ENCODE data around the gene PURA. TPM values are rescaled to one million over a fixed set of nuclear protein-coding genes. Genes with fewer than 3 reads are reported as not detected.
"Not testable (repeated sequence)": the region's sequence is repeated elsewhere in the genome, so short reads cannot be mapped to it uniquely, and the experiment has no call there.

Gene PURA
- total RNA-seq, 2 donors from 2014 or later = 9.0 to 10.3 TPM

GRCh38 chr5:140148508-140148907, 34.6 kb downstream of the PURA start:
- DNase-seq (no peak), ATAC-seq (no peak)

GRCh38 chr5:140150201-140150600, 36.3 kb downstream of the PURA start:
- H3K9me3 ChIP-seq (ENCODE audit: control insufficient read depth, low read length, poor library complexity, severe bottlenecking) = no peaks in the 10 kb centered on the region
- no peak for ATAC-seq
- Mint-ChIP-seq H3K27me3 (peaks cover 4% of the 10 kb centered on the region), H3K4me3 (no peak overlapping the region), H3K36me3 (ENCODE audit: low read depth) (no peaks in the 10 kb centered on the region), H3K4me1 (peaks cover 8% of the 10 kb centered on the region), H3K27ac (peak overlapping the region; percentile 27)
- no peak for DNase-seq

More at GRCh38 chr5:140148508-140148907, 34.6 kb downstream of the PURA start:
- Mint-ChIP-seq H3K4me1 (peaks cover 18% of the 10 kb centered on the region), H3K36me3 (ENCODE audit: low read depth) (no peaks in the 10 kb centered on the region), H3K4me3 (no peak overlapping the region), H3K27ac (no peak overlapping the region), H3K27me3 (peaks cover 7% of the 10 kb centered on the region)
- no peaks in the 10 kb centered on the region for H3K9me3 ChIP-seq (ENCODE audit: control insufficient read depth, low read length, poor library complexity, severe bottlenecking)

GRCh38 chr5:140151144-140152021, 37.5 kb downstream of the PURA start:
- no peaks in the 10 kb centered on the region for H3K9me3 ChIP-seq (ENCODE audit: control insufficient read depth, low read length, poor library complexity, severe bottlenecking)
- Mint-ChIP-seq H3K4me3 (no peak overlapping the region), H3K27ac (peak overlapping the region; percentile 72), H3K27me3 (no peaks in the 10 kb centered on the region), H3K36me3 (ENCODE audit: low read depth) (no peaks in the 10 kb centered on the region), H3K4me1 (peaks cover 4% of the 10 kb centered on the region)
- no peak for DNase-seq
- no peak for ATAC-seq

GRCh38 chr5:140152022-140152999, 38.4 kb downstream of the PURA start:
- no peaks in the 10 kb centered on the region for H3K27me3 Mint-ChIP-seq
- no peak for ATAC-seq
- no peaks in the 10 kb centered on the region for H3K36me3 Mint-ChIP-seq (ENCODE audit: low read depth)
- peaks cover 10% of the 10 kb centered on the region for H3K4me1 Mint-ChIP-seq
- DNase-seq = no peak
- peak overlapping the region; percentile 72 for H3K27ac Mint-ChIP-seq
- no peaks in the 10 kb centered on the region for H3K9me3 ChIP-seq (ENCODE audit: control insufficient read depth, low read length, poor library complexity, severe bottlenecking)
- no peak overlapping the region for H3K4me3 Mint-ChIP-seq

GRCh38 chr5:140153255-140153654, 39.3 kb downstream of the PURA start:
- Mint-ChIP-seq H3K27me3 (no peaks in the 10 kb centered on the region), H3K4me1 (peaks cover 10% of the 10 kb centered on the region), H3K27ac (no peak overlapping the region), H3K36me3 (ENCODE audit: low read depth) (no peaks in the 10 kb centered on the region), H3K4me3 (no peak overlapping the region)
- ATAC-seq (no peak), DNase-seq (no peak)
- no peaks in the 10 kb centered on the region for H3K9me3 ChIP-seq (ENCODE audit: control insufficient read depth, low read length, poor library complexity, severe bottlenecking)

GRCh38 chr5:140153905-140154304, 40.0 kb downstream of the PURA start:
- H3K9me3 ChIP-seq (ENCODE audit: control insufficient read depth, low read length, poor library complexity, severe bottlenecking) = no peaks in the 10 kb centered on the region
- Mint-ChIP-seq H3K4me3 (no peak overlapping the region), H3K27me3 (no peaks in the 10 kb centered on the region), H3K27ac (peak overlapping the region; percentile 70), H3K4me1 (peaks cover 10% of the 10 kb centered on the region), H3K36me3 (ENCODE audit: low read depth) (no peaks in the 10 kb centered on the region)
- ATAC-seq = no peak
- DNase-seq = no peak

GRCh38 chr5:140154710-140155381, 40.9 kb downstream of the PURA start:
- peaks cover 13% of the 10 kb centered on the region for H3K4me1 Mint-ChIP-seq
- not testable (repeated sequence) for H3K27me3 Mint-ChIP-seq

GRCh38 chr5:140157032-140157781, 43.3 kb downstream of the PURA start:
- peak; percentile 100 for ATAC-seq
- H3K9me3 ChIP-seq (ENCODE audit: control insufficient read depth, low read length, poor library complexity, severe bottlenecking) = no peaks in the 10 kb centered on the region
- peak; percentile 70 to 86 (median 75) for DNase-seq
- Mint-ChIP-seq H3K27me3 (no peaks in the 10 kb centered on the region), H3K4me1 (peaks cover 9% of the 10 kb centered on the region), H3K36me3 (ENCODE audit: low read depth) (peaks cover 3% of the 10 kb centered on the region), H3K4me3 (peak overlapping the region; percentile 71), H3K27ac (peak overlapping the region; percentile 65)

More at GRCh38 chr5:140154710-140155381, 40.9 kb downstream of the PURA start:
- H3K4me3 Mint-ChIP-seq; H3K9me3 ChIP-seq (ENCODE audit: control insufficient read depth, low read length, poor library complexity, severe bottlenecking); DNase-seq; H3K36me3 Mint-ChIP-seq (ENCODE audit: low read depth); ATAC-seq: not testable (repeated sequence)
- peak overlapping the region; percentile 70 for H3K27ac Mint-ChIP-seq

GRCh38 chr5:140159014-140159927, 45.4 kb downstream of the PURA start:
- Mint-ChIP-seq H3K27me3 (peaks cover 5% of the 10 kb centered on the region), H3K36me3 (ENCODE audit: low read depth) (peaks cover 3% of the 10 kb centered on the region), H3K4me3 (no peak overlapping the region), H3K27ac (no peak overlapping the region), H3K4me1 (peaks cover 9% of the 10 kb centered on the region)
- no peaks in the 10 kb centered on the region for H3K9me3 ChIP-seq (ENCODE audit: control insufficient read depth, low read length, poor library complexity, severe bottlenecking)
- ATAC-seq = no peak
- DNase-seq = no peak

- no peak overlapping the region for H3K27ac Mint-ChIP-seq
- peaks cover 5% of the 10 kb centered on the region for H3K27me3 Mint-ChIP-seq
- DNase-seq (no peak), ATAC-seq (no peak)
- H3K9me3 ChIP-seq (ENCODE audit: control insufficient read depth, low read length, poor library complexity, severe bottlenecking) = no peaks in the 10 kb centered on the region
- peaks cover 3% of the 10 kb centered on the region for H3K36me3 Mint-ChIP-seq (ENCODE audit: low read depth)
- H3K4me3 Mint-ChIP-seq = no peak overlapping the region
- peaks cover 3% of the 10 kb centered on the region for H3K4me1 Mint-ChIP-seq
Measured at GRCh38 chr5:140162275-140162674, 48.4 kb downstream of the PURA start.

- peaks cover 3% of the 10 kb centered on the region for H3K4me1 Mint-ChIP-seq
- H3K27ac Mint-ChIP-seq = no peak overlapping the region
- H3K27me3 Mint-ChIP-seq = peaks cover 5% of the 10 kb centered on the region
Measured at GRCh38 chr5:140162781-140163180, 48.9 kb downstream of the PURA start.

More at GRCh38 chr5:140162781-140163180, 48.9 kb downstream of the PURA start:
- no peak for DNase-seq
- Mint-ChIP-seq H3K4me3 (no peak overlapping the region), H3K36me3 (ENCODE audit: low read depth) (peaks cover 3% of the 10 kb centered on the region)
- no peaks in the 10 kb centered on the region for H3K9me3 ChIP-seq (ENCODE audit: control insufficient read depth, low read length, poor library complexity, severe bottlenecking)
- ATAC-seq = no peak
